CD4-positive, alpha-beta T cell treated with Interleukin-6 for 4 hours (primary cell): ENCODE results near the gene CHST15.

Source experiments
- DNase-seq: peaks from one replicate; pipeline ENCODE4 v3.0.0-alpha.2; 2020; ENCODE audit warnings: mixed read lengths

CHST15 gene

DNA sequence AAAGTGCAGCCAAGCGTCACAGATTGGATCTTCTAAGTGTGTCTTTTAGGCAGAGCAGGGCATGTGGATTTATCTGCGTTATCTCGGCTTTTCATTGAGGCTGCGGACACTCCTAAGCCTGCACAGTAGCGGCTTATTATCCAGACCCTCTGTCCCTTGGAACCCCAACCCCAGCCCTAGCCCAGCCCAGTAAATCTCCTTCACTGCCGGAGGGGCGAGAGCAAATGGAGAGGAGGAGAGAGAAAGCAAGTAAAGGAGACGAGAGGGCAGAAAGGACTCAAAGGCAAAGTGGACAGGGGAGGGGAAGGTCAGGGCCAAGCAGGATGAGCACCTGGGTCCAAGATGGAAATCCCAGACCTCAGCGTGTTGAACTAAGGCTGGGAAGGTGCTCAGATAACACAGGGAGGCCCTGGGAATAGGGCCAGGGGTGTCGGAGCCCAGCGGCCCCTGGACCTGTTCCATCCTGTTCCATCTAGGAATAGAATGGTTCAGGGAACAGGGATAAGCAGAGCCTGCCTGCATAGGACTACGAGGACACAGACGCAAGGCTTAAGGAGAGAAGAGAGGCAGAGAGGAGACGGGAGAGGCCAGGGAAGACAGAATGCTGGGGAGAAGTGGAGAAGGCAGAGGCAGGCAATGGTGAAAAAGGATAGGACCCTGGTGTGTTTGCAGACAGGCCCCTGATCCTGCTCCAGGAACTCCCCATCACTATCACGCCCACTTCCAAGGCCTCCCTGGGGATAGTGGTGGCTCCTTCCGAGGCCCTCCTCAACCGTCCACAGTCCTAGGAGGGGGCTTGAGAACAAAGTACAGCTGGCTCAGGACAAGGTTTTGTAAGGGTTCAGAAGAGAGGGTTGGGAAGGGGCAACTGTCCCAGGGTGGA, 99.6 kb downstream of the CHST15 start:
- no peak for DNase-seq

DNA sequence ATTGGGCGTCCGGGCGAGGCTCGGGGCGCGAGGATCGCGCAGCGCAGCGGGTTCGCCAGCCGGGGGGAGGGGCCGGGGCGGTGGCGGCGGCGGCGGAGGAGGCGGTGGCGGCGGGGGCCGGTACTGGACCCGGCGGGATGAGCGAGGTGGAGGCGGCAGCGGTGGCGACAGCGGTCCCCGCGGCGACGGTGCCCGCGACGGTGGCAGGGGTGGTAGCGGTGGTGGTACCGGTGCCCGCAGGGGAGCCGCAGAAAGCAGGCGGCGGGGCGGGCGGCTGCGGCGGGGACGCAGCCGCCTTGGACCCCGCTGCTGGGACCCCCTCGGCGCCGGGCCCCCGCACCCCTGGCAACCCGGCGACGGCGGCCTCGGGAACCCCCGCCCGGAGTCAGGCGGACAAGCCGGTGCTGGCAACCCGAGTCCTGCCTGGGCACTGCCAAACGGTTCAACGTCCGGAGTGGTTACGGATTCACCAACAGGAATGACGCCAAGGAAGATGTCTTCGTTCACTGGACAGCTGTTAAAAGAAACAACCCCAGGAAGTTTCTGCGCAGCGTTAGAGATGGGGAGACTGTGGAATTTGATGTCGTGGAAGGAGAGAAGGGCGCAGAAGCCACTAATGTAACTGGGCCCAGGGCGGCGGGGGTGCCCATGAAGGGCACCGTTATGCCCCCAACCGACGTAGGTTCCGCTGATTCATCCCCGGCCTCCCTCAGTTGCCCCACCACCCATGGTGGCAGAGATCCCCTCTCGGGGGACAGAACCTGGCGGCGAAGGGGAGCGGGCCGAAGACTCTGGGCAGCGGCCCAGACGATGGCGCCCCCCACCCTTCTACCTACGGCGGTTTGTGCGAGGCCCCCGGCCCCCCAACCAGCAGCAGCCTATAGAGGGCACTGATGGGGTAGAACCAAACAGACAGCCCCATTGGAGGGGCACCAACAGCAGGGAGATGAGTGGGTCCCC, 101.5 kb downstream of the CHST15 start:
- no peak for DNase-seq

DNA sequence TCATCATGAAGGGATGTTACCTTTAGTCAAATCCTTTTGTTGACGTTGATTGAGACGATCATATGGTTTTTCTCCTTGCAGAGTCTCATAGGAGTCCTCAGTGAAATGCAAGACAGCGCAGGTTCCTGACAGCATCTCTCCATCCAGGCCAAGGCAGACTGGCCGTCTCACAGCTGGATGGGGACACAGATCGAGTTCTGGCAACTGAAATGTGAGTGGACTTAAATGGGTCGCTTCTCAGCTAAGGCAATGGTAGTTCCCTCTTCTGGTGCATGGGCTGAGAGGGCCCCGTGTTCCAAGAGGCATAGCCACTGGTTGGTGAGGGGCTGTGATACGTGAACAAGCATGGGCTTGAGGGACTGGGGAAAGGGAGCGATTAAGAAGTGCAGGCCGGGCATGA, 102.5 kb downstream of the CHST15 start:
- DNase-seq = no peak

DNA sequence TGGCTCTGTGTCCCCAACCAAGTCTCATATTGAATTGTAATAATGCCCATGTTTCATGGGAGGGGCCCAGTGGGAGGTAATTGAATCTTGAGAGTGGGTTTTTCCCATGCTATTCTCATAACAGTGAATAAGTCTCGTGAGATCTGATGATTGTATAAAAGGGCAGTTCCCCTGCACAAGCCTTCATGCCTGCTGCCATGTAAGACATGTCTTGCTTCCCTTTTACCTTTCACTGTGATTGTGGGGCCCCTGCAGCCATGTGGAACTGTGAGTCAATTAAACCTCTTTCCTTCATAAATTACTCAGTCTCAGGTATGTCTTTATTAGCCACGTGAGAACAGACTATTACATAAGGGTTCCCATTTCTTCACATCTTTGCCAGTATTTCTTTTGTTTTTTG, 104.7 kb downstream of the CHST15 start:
- DNase-seq = no peak

DNA sequence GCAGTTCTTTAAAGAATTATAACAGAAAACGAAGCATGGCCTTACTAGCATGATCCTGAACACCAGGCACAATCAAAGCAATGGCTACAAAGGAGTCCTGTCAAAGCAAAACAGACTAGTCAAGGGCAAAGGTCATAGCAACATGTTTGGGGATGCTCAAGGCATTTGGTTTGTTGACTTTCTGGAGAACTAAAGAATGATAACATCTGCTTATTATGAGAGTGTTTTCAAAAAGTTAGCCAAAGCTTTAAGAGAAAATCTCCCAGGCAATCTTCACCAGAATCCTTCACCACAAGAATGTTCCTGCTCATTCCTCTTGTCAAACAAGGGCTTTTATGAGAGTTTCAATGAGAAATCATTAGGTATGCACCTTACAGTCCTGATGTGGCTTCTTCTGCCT, 106.7 kb downstream of the CHST15 start:
- DNase-seq = no peak

DNA sequence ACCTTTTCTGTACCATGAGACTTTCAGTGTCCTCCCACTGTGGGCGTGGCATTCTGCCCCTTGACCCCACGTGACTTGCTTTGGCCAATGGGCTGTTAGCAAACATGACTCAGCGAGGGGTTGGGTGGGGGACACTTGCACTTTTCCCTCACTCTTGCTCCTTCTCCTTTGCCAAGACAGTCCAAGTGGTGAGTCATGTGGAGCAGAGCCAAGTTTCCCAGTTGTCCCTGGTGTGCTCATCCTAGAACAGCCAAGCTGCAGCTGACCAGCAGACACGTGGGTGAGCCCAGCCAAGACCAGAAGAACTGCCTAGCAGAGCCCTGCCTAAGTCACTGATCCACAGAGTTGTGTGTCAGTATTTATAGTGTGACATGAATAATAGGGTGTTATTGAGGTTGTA, 119.0 kb downstream of the CHST15 start:
- DNase-seq = no peak

DNA sequence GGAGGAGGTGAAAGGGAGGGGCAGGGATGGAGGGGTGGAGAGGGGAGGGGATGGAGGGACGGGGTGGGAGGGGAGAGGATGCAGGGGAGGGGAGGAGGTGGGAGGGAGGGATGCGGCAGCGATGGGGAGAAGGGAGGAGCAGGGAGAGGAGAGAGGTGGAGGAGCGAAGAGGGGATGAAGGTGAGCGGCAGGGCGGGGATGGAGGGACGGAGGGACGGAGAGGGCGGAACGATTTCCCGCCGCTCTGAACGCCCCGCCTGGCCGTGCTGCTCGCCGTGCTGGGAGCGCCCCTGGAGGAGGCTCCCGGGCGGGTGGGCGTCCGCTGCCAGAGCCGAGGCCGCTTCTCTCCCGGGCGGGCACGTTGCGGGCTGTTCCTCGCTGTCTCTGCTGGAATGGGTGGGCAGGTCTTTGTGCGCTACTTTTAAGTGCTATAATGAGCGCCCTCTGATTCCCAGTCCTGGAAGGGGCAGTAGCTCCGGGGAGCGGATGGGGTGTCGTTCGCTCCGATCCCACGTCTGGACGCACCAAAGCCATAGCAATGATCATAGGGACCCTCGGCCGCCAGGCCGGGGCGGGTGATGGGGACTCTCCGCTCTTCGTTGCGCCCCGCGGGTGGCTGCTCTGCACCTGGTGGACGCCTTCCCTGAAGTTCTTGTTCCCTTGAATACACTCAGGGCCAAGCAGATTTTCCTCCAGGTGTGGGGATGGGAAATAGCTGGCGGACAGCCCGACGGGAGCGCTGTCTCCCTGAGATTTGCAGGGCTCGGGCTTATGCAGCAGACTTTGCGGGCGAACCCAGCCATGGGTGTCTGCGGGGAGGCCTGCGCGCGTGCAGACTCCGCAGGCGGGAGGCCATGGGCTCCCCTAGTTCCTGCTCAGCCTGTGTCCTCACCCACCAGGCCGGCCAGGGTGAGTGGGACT, 120.7 kb downstream of the CHST15 start:
- DNase-seq = no peak

DNA sequence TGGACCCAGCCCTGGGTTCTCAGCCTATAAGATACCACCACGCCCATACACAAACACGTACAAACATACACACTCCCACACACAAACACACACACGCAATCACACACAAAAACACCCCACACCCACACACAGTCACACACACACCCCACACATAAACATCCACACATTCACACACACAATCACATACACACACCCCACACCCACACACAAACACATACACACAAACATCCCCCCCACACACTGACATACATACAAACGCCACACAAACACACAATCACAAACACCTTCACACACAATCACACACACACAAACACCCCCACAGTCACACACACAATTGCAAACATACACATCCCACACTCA, 122.5 kb downstream of the CHST15 start:
- no peak for DNase-seq

DNA sequence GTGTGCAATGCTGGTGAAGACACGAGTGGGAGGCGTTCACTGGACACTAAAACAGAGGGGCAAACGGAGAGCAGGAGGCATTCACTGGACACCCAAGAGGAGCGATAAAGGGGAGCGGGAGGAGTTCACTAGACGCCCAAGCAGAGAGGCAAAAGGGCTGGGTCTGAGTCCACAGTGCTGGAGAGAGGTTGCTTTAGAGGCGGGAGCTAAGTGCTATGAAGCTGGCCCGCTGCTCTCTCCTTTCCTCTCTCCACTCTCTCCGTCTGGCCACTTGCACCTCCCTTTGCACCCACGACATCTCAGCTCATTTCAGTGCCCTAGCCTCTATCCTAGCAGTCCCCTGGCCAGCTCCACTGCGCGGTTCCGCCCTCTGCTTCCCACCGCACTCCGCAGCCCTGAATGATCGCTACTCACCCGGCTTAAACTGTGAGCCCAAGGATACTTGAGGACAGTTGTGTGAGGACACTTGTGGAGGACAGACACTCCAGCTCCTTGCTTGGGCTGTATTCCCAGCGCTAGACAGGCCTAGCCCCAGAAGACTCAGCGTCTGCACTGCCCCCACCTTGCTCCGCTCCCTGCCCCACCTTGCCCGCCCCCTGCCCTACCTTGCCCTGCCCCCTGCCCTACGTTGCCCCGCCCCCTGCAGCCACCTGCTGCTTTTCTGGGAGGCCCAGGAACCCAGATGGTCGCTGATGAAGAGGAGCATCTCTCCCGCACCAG, 123.0 kb downstream of the CHST15 start:
- no peak for DNase-seq

DNA sequence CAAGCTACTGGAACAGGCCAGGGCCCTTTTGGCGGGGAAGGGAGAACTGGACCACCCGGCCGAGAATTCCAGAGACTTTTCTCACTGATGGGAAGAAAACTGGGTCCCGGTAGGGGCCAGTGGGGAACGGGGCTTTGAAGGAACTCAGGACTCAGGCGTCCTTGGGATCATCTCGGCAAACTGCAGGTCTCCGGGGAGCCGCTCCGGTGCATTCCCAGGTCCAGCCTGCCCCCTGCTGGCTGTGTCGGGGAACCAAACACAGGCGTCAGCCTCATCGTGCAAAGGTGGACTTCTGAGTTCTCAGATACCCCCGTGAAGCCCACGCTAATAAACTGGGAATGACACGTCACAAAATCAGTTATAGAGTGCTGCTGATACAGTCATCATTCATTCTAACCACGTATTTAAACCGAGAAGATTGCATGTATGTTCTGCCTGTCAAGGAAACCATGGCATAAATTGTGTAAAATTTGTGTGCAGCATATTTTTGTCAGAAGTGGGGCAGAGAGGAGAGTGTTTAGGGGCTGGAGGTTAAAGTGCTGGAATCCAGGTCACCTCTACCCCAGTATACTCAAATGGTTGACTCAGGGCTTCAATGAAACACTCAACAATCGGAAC, 125.7 kb downstream of the CHST15 start:
- peak; percentile 34 for DNase-seq

DNA sequence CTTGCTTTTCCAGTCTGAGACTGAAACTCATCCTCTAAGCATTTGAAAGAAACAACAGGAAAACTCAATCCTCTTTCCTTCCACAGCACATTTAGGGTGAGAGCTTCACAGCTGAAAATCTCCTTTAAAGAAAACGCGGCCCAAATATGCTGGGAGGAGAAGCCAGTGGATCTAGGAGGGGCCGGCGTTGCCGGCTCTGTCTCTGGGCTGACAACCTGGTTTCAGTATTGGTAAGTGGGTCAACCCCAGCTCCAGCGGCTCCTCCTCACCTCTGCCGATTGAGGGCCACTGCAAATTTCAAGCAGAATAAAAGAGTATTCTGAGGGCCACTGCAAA, 126.5 kb downstream of the CHST15 start:
- DNase-seq = no peak

DNA sequence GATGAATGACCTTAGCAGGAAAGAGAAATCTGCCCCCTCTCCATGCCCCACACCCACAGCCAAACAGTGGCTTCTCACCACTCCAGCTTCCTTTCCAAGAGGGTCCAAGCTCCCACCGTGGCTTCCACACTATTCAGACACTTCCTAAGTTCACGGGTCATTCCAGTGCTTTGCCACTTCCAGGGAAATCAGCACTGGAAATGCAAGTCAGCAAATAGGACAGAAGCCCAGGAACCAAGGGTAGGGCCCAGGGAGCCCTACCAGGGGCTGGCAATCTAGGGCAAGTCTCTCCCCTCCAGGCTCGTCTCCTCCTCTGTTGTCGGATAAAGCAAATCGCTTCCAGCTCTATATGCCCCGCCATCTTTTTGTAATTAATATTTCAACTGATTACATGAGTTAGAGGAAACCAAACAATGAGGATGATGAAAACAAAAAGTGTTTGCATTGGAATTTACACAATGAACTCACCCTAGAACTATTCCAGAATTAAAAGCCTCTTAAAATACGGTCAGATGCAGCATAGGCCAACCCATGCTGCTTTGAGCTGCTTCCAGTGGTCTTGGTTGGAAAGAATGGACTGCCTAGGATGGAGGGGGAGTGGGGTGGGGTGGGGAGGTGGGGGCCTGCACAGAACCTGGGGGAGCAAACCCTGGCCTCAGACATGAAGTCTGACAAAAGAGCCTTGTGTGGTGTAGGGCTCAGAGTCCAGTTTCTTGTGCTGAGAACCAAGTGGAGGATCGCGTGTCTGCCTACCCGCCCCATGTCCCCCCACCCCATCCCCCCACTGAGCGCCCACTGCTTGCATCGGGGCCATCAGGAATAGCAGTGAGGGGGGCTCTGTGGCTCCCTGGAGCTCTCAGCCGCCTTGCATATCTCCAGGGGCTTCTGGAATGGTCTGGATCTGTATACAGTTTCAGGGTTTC, 127.2 kb downstream of the CHST15 start:
- no peak for DNase-seq

DNA sequence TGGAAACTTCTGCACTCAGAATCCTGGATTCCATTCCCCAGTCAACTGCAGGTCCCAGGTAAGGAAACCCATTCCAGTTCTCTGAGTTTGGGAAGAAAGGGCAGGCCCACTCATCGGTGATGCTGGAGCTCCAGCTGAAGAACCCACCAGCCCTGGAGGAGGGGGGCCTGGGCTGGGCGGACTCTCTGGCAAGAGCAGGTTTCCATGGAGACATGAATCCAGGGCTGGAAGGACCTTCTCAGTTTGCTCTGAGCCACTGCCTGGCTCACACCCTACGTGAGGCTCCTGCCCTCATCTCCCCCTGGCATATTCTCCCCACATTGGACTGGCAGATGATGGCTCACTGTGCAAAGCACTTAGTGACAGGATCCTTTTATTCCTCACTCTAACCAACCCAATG, 128.4 kb downstream of the CHST15 start:
- DNase-seq = no peak

DNA sequence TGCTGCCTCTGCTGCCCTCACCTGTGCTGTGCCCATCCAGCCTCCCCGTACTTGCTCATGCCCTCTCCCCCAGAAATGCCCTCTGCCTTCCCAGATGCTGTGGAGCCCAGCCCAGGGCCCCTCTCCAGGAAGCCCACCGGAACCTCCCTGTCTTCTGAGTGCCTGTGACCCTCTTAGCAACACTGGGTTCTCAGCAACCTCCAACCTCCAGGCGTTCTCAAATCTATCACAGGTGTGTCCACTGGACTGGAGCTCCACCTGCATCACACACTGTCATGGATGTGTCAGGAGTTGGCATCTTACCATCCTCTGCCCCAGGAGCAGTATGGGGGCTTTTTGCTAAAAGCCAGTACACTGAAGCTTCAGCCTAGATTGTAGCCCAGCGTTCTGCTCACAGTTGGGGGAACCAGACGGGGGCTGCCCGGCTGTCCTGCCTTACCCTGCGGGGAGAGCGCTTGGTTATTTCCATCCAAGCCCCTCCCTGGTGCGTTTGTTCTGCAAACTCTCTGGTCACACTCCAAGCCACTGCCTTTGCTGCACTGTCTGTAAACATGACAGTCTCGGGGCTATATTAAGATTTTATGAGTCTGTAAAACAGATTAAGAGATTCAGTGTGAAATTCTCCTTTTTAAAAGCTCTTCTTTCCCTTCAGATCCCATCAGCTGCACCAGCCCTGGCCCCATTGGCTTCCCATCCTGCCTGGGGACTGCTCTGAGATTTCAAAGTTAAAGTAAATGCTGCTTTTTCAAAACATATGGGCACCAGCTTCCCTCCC, 130.5 kb downstream of the CHST15 start:
- no peak for DNase-seq

DNA sequence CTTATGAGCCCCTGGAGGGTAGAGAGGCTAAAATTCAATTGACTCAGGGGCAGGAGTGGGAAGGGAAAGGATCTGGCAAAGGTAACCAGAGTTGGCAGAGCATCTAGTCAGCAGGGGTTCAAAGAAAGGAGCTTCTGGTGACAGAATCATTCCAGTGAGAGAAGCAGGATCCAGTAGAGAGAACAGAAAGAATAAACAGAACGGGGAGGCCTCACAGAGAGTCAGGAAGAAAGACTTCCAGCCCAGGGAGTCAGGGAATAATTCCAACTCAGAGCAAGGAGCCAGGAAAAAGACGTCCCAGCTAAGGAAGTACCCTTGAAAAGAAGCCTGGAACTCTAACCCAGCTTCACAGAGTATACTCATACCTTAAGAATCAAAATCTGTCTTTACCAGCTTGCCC, 135.2 kb downstream of the CHST15 start:
- DNase-seq = no peak
